ENCODE results near the gene SUSD3. TPM values are rescaled to one million over a fixed set of nuclear protein-coding genes. Genes with fewer than 3 reads are reported as not detected.

SUSD3 gene
- total RNA-seq, 1 experiment from 2014 or later: 11.9 TPM

GRCh38 chr9:93026640-93027039 lies 31.9 kb upstream of the SUSD3 start:
- H3K9me3 Mint-ChIP-seq: no peaks in the 10 kb centered on the region
- TF ChIP-seq STAT6 (CRISPR knock-in tag; conservative IDR thresholded peaks at IDR 0.05; ENCODE audit: low read depth) (no peak), ZNF512 (CRISPR knock-in tag; IDR thresholded peaks at IDR 0.05; ENCODE audit: borderline replicate concordance) (no peak), MYBL2 (CRISPR knock-in tag; IDR thresholded peaks at IDR 0.05) (no peak), ZBTB21 (CRISPR knock-in tag; IDR thresholded peaks at IDR 0.05; ENCODE audit: borderline replicate concordance) (no peak), OVOL2 (CRISPR knock-in tag; IDR thresholded peaks at IDR 0.05; ENCODE audit: borderline replicate concordance) (no peak), NR1H2 (CRISPR knock-in tag; IDR thresholded peaks at IDR 0.05) (no peak), ELF4 (CRISPR knock-in tag; IDR thresholded peaks at IDR 0.05; ENCODE audit: low read depth) (no peak), HMGA2 (CRISPR knock-in tag; IDR thresholded peaks at IDR 0.05) (no peak)
- ATAC-seq (no peak), DNase-seq (ENCODE audit: low spot score) (no peak)
- ChIA-PET CTCF (interaction anchor here (2.2 kb wide), 1 partner anchor 23 kb away, joined by 16 read pairs; no protein-coding TSS in a partner anchor), POLR2A (no interaction called here)
- no peaks in the 10 kb centered on the region for H3K36me3 Mint-ChIP-seq
- no peak overlapping the region for H3K27ac Mint-ChIP-seq
- no peaks in the 10 kb centered on the region; the same call in 1 of the 2 replicates for H3K27me3 Mint-ChIP-seq (ENCODE audit: low read depth)
- no peak overlapping the region for H3K4me3 Mint-ChIP-seq
- H3K4me1 Mint-ChIP-seq: peaks cover 11% of the 10 kb centered on the region

GRCh38 chr9:93027750-93028149 lies 30.8 kb upstream of the SUSD3 start:
- Mint-ChIP-seq H3K4me1 (peaks cover 11% of the 10 kb centered on the region), H3K9me3 (no peaks in the 10 kb centered on the region), H3K36me3 (no peaks in the 10 kb centered on the region), H3K27ac (no peak overlapping the region), H3K4me3 (no peak overlapping the region), H3K27me3 (ENCODE audit: low read depth) (no peaks in the 10 kb centered on the region; the same call in 1 of the 2 replicates)
- POLR2A ChIA-PET: no interaction called here
- TF ChIP-seq ZNF121 (CRISPR knock-in tag; IDR thresholded peaks at IDR 0.05) (peak; percentile 63), IRF1 (CRISPR knock-in tag; IDR thresholded peaks at IDR 0.05) (no peak)
- CTCF ChIA-PET: interaction anchor here (1.2 to 1.4 kb wide), 3 partner anchors 14 to 81 kb away, joined by 3 to 4 read pairs (median 4); no protein-coding TSS in a partner anchor
- ATAC-seq: no peak
- no peak for DNase-seq (ENCODE audit: low spot score)

- peaks cover 14% of the 10 kb centered on the region for H3K4me1 Mint-ChIP-seq
- H3K27me3 Mint-ChIP-seq (ENCODE audit: low read depth): no peaks in the 10 kb centered on the region; the same call in 1 of the 2 replicates
- H3K4me3 Mint-ChIP-seq: no peak overlapping the region
- H3K9me3 Mint-ChIP-seq: no peaks in the 10 kb centered on the region
- ATAC-seq: peak; percentile 40
- POLR2A ChIA-PET: no interaction called here
- CTCF ChIA-PET: interaction anchor here (0.6 to 1.4 kb wide), 6 partner anchors 15 to 598 kb away, joined by 3 to 5 read pairs (median 4); no protein-coding TSS in a partner anchor
- no peak overlapping the region; the same call in 1 of the 2 replicates for H3K27ac Mint-ChIP-seq
- H3K36me3 Mint-ChIP-seq: no peaks in the 10 kb centered on the region
- no peak for DNase-seq (ENCODE audit: low spot score)
- no peak for TF ChIP-seq SOX15 (CRISPR knock-in tag; IDR thresholded peaks at IDR 0.05)
- no peak for TF ChIP-seq TCF7 (CRISPR knock-in tag; IDR thresholded peaks at IDR 0.05; ENCODE audit: low read depth)
- no peak for TF ChIP-seq ELF4 (CRISPR knock-in tag; IDR thresholded peaks at IDR 0.05; ENCODE audit: low read depth)
- TF ChIP-seq E2F4 (CRISPR knock-in tag; IDR thresholded peaks at IDR 0.05; ENCODE audit: borderline replicate concordance, low read depth): no peak
- no peak for TF ChIP-seq SP1 (CRISPR knock-in tag; conservative IDR thresholded peaks at IDR 0.05)
- TF ChIP-seq SMAD4 (CRISPR knock-in tag; IDR thresholded peaks at IDR 0.05): no peak
- TF ChIP-seq KAT7 (CRISPR knock-in tag; IDR thresholded peaks at IDR 0.05; ENCODE audit: borderline replicate concordance): no peak
- no peak for TF ChIP-seq ZNF425 (CRISPR knock-in tag; conservative IDR thresholded peaks at IDR 0.05)
- no peak for TF ChIP-seq ZNF232 (CRISPR knock-in tag; IDR thresholded peaks at IDR 0.05)
- TF ChIP-seq MLX (CRISPR knock-in tag; IDR thresholded peaks at IDR 0.05): no peak
Measured at GRCh38 chr9:93028448-93029006, 30.0 kb upstream of the SUSD3 start.
